LNCaP clone FGC (cell line): ENCODE measurements around the gene NARS2.
"Not testable (repeated sequence)": the region's sequence is repeated elsewhere in the genome, so short reads cannot be mapped to it uniquely, and the experiment has no call there.

Experiments
- DNase-seq: peaks from one replicate; pipeline ENCODE4 v3.0.0-alpha.2; 2011; ENCODE audit warnings: low read depth
- H3K4me3 ChIP-seq: 2 replicates; pipeline ENCODE4 v1.5.1; 2011; ENCODE audit warnings: mild to moderate bottlenecking, low read depth, low read length, control low read depth
- CTCF ChIP-seq: IDR thresholded peaks from 2 replicates; pipeline ENCODE4 v1.5.1; 2012; ENCODE audit warnings: mild to moderate bottlenecking; ENCODE audit not compliant: control insufficient read depth, insufficient read depth; ENCODE audit errors: extremely low read depth

Gene NARS2

GRCh38 chr11:78555592-78555991, 19.1 kb downstream of the NARS2 start:
- DNase-seq: no peak
- no peak overlapping the region for H3K4me3 ChIP-seq
- TF ChIP-seq CTCF: no peak

DNA sequence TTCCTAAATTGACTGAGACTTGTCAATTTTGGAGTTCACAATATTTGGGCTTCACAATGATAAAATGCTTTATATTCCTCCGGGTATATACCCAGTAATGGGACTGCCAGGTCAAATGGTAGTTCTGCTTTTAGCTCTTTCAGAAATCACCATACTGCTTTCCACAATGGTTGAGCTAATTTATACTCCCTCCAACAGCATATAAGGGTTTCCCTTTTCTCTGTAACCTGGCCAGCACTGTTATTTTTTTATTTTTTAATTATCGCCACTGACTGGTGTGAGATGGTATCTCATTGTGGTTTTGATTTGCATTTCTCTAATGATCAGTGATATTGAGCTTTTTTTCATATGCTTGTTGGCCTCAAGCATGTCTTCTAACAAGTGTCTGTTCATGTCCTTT, 21.8 kb downstream of the NARS2 start:
- no peak overlapping the region for H3K4me3 ChIP-seq
- no peak for TF ChIP-seq CTCF
- no peak for DNase-seq

DNA sequence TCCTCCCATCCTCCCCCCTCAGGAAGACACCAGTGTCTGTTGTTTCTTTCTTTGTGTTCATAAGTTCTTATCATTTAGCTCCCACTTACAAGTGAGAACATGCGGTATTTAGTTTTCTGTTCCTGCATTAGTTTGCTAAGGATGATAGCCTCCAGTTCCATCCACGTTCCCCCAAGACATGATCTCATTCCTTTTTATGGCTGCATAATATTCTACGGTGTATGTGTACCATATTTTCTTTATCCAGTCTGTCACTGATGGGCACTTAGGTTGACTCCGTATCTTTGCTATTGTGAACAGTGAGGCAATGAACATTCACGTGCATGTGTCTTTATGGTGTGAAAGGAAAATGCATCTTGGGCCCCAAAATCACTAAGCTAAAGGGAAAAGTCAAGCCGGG, 22.5 kb downstream of the NARS2 start:
- DNase-seq, H3K4me3 ChIP-seq: not testable (repeated sequence)

GRCh38 chr11:78551066-78551465, 23.6 kb downstream of the NARS2 start:
- no peak for DNase-seq
- no peak overlapping the region for H3K4me3 ChIP-seq
- no peak for TF ChIP-seq CTCF

- H3K4me3 ChIP-seq: no peak overlapping the region
- DNase-seq: no peak
- TF ChIP-seq CTCF: no peak
These were observed 24.8 kb downstream of the NARS2 start for GRCh38 chr11:78549624-78550409.

DNA sequence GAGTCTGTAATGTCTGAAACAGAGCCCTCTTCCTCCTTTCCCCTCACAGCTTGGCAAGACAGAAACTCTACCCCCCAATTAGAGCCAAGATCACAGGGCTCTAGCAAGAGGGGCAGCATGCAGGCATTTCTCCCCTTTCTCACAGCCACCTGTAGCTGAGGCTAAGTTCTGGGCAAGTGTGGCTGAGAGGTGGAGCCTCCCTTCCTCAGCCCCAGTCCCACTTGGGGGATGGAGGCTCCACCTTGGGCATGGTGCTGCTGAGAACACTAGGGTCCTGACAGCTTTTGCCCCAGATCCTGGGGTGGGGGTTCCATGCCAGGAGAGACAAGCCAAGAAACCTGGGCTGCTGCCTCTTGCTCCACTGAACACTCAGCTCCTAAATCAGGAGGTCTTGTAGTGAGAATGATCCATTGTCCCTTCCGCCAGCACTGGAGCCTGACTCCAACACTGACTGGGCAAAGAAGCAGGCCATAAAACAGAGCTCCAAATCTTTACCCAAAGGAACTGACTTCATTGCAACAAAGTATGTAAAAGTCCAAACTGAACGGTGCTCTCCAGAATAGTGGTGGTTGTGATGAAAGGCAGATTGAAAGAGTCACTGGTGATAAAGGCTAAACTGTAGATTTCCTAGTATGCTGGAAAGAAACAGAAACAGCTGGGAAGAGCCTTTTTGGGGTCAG, 25.6 kb downstream of the NARS2 start:
- TF ChIP-seq CTCF: no peak
- no peak overlapping the region for H3K4me3 ChIP-seq
- DNase-seq: no peak

DNA sequence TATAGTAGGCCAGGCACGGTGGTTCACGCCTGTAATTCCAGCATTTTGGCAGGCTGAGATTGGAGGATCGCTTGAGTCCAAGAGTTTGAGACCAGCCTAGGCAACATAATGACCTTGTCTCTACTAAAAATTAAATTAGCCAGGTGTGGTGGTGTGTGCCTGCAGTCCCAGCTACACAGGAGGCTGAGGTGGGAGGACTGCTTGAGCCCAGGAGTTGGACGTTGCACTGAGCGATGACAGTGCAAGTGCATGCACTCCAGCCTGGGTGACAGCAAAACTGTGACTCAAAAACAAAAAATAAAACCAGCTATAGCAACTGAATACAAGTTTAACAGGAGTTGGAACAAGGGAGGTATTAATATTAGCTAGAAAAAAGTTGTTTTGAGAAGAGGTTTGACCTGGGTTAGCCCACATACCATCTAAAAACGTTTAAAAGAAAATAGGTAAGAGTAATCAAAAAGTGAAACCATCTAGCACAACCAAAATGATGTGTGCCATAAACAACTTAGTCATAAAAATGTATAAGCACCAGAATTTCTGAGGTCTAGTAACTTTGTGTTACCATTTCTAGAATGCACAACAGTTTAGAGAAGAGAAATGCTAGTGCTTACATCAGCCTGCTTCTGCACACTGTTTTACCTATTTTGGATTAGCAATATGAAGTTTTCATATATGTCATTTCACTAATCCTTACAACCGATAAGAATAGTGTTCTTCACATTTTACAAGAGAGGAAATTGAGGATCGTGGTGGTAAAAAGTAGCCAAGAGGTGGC, 26.5 kb downstream of the NARS2 start:
- DNase-seq: no peak
- TF ChIP-seq CTCF: no peak
- H3K4me3 ChIP-seq: no peak overlapping the region
